Astrocyte (in vitro differentiated cells and primary cell): ENCODE measurements around the gene ENTREP1. TPM values are rescaled to one million over a fixed set of nuclear protein-coding genes. Genes with fewer than 3 reads are reported as not detected.
"Not testable (repeated sequence)": the region's sequence is repeated elsewhere in the genome, so short reads cannot be mapped to it uniquely, and the experiment has no call there.

Experiments used
- DNase-seq: peaks from one replicate; pipeline ENCODE4 v3.0.0-alpha.2; 2010; ENCODE audit warnings: low read depth
- FAIRE-seq: peaks from 2 replicates; lab custom pipeline; 2011; peaks lifted over from hg19 to GRCh38; lab: Jason Lieb, UNC
- H2AFZ ChIP-seq: 2 replicates; pipeline ENCODE4 v1.6.0; 2012; ENCODE audit warnings: low read depth, low read length, inconsistent platforms
- H3K27ac ChIP-seq: 2 replicates; pipeline ENCODE4 v1.5.1; 2011; ENCODE audit warnings: low read depth, low read length, inconsistent platforms
- H3K27me3 ChIP-seq: 2 replicates; pipeline ENCODE4 v1.6.0; 2011; ENCODE audit warnings: low read length, inconsistent platforms; ENCODE audit not compliant: insufficient read depth
- H3K36me3 ChIP-seq: 2 replicates; pipeline ENCODE4 v1.5.1; 2011; ENCODE audit warnings: low read length, inconsistent platforms; ENCODE audit not compliant: insufficient read depth
- H3K4me1 ChIP-seq: 2 replicates; pipeline ENCODE4 v1.5.1; 2011; ENCODE audit warnings: low read length, inconsistent platforms; ENCODE audit not compliant: insufficient read depth
- H3K4me2 ChIP-seq: 2 replicates; pipeline ENCODE4 v1.6.0; 2012; ENCODE audit warnings: low read length, inconsistent platforms
- H3K4me3 ChIP-seq: 2 replicates; pipeline ENCODE4 v1.5.1; 2011; ENCODE audit warnings: low read depth, mild to moderate bottlenecking, low read length, inconsistent platforms; ENCODE audit not compliant: insufficient read depth
- H3K79me2 ChIP-seq: 2 replicates; pipeline ENCODE4 v1.6.0; 2012; ENCODE audit warnings: mild to moderate bottlenecking, low read length, inconsistent platforms; ENCODE audit not compliant: insufficient read depth
- H3K9ac ChIP-seq: 2 replicates; pipeline ENCODE4 v1.6.0; 2012; ENCODE audit warnings: mild to moderate bottlenecking, low read length, inconsistent platforms
- H3K9me3 ChIP-seq: 2 replicates; pipeline ENCODE4 v1.5.1; 2012; ENCODE audit warnings: low read depth, mild to moderate bottlenecking, low read length, inconsistent platforms; ENCODE audit not compliant: insufficient read depth
- H4K20me1 ChIP-seq: 2 replicates; pipeline ENCODE4 v1.6.0; 2012; ENCODE audit warnings: low read length, inconsistent platforms; ENCODE audit not compliant: insufficient read depth
- H3K27ac Mint-ChIP-seq: one replicate; pipeline ENCODE4 v1.8.0; 2021; ENCODE audit warnings: mild to moderate bottlenecking, mixed read lengths; ENCODE audit not compliant: unreplicated experiment
- H3K27me3 Mint-ChIP-seq: one replicate; pipeline ENCODE4 v1.8.0; 2021; ENCODE audit warnings: low read depth, mixed read lengths; ENCODE audit not compliant: unreplicated experiment
- H3K36me3 Mint-ChIP-seq: one replicate; pipeline ENCODE4 v1.8.0; 2021; ENCODE audit warnings: low read depth, mixed read lengths; ENCODE audit not compliant: unreplicated experiment
- H3K4me1 Mint-ChIP-seq: one replicate; pipeline ENCODE4 v1.8.0; 2021; ENCODE audit warnings: low read depth, mixed read lengths; ENCODE audit not compliant: unreplicated experiment
- H3K4me3 Mint-ChIP-seq: one replicate; pipeline ENCODE4 v1.8.0; 2021; ENCODE audit warnings: mild to moderate bottlenecking, moderate library complexity, mixed read lengths; ENCODE audit not compliant: unreplicated experiment
- H3K9me3 Mint-ChIP-seq: one replicate; pipeline ENCODE4 v1.8.0; 2021; ENCODE audit warnings: mild to moderate bottlenecking, mixed read lengths; ENCODE audit not compliant: unreplicated experiment
- total RNA-seq: library from RNA; stranded (reverse); gene quantifications from 2 replicates; pipeline ENCODE4 v1.2.1, GENCODE V29; 2021

The ENTREP1 gene
- total RNA-seq, 1 donor from 2014 or later = 3.4 TPM

DNA sequence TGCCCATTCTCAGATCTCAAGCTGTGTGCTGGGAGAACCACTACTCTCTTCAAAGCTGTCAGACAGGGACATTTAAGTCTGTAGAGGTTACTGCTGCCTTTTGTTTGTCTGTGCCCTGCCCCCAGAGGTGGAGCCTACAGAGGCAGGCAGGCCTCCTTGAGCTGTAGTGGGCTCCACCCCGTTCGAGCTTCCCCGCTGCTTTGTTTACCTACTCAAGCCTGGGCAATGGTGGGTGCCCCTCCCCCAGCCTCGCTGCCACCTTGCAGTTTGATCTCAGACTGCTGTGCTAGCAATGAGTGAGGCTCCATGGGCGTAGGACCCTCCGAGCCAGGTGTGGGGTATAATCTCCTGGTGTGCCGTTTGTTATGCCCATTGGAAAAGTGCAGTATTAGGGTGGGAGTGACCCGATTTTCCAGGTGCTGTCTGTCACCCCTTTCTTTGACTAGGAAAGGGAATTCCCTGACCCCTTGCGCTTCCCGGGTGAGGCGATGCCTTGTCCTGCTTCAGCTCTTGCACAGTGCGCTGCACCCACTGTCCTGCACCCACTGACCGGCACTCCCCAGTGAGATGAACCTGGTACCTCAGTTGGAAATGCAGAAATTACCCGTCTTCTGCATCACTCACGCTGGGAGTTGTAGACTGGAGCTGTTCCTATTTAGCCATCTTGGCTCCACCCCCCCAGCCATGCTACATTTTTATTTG, 115.4 kb downstream of the ENTREP1 start:
- H3K9me3 ChIP-seq, H3K4me3 Mint-ChIP-seq, FAIRE-seq, H3K27ac ChIP-seq, H3K79me2 ChIP-seq, H3K4me2 ChIP-seq, H3K27ac Mint-ChIP-seq, H3K4me3 ChIP-seq, H3K36me3 ChIP-seq, DNase-seq, H3K27me3 Mint-ChIP-seq, H3K9ac ChIP-seq, H4K20me1 ChIP-seq, H3K27me3 ChIP-seq, H3K9me3 Mint-ChIP-seq, H3K36me3 Mint-ChIP-seq, H2AFZ ChIP-seq: not testable (repeated sequence)
- peaks cover 17% of the 10 kb centered on the region for H3K4me1 Mint-ChIP-seq
- H3K4me1 ChIP-seq = peaks cover 16% of the 10 kb centered on the region

Other genes with a start within 250 kb of the ENTREP1 start
- 34.8 and 39.6 TPM in 2 replicates for gene TJP2, start 150.9 kb upstream of the ENTREP1 start, total RNA-seq